CD8-positive, alpha-beta memory T cell (primary cell): ENCODE data around the gene RNF208. TPM values are rescaled to one million over a fixed set of nuclear protein-coding genes. Genes with fewer than 3 reads are reported as not detected.
A peak's percentile ranks its signal among the peaks of the same experiment; 100 is the strongest.

ENCODE experiments used
- CTCF ChIA-PET: fragments of 350-600 bp; sonication (Branson Sonifier 250); formaldehyde crosslinking; loops from one replicate; lab custom pipeline; 2021; ENCODE audit warnings: antibody characterized with exemption; lab: Charles Lee
- POLR2A ChIA-PET: fragments of 350-600 bp; sonication (Branson Sonifier 250); formaldehyde crosslinking; loops from one replicate; lab custom pipeline; 2021; ENCODE audit warnings: antibody characterized with exemption; lab: Charles Lee
- DNase-seq, 5 donors: peaks; one replicate each; pipeline versions ENCODE4 v3.0.0 to v3.0.0-alpha.2; 2020 to 2022; ENCODE audit warnings: mixed read lengths in 1 of 5
- H3K27ac ChIP-seq: one replicate; pipeline ENCODE4 v1.7.0; 2013; ENCODE audit warnings: low read depth, mild to moderate bottlenecking, low read length, moderate library complexity
- H3K27me3 ChIP-seq: 2 replicates; pipeline ENCODE4 v1.7.0; 2013; ENCODE audit warnings: low read length, mild to moderate bottlenecking; ENCODE audit not compliant: insufficient read depth, poor library complexity, severe bottlenecking
- H3K36me3 ChIP-seq: 2 replicates; pipeline ENCODE4 v1.7.0; 2013; ENCODE audit warnings: mild to moderate bottlenecking, low read length, moderate library complexity; ENCODE audit not compliant: insufficient read depth
- H3K4me1 ChIP-seq: 2 replicates; pipeline ENCODE4 v1.7.0; 2013; ENCODE audit warnings: mild to moderate bottlenecking, low read length, moderate library complexity; ENCODE audit not compliant: insufficient read depth
- H3K4me3 ChIP-seq: 2 replicates; pipeline ENCODE4 v1.7.0; 2013; ENCODE audit warnings: mild to moderate bottlenecking, low read length
- H3K9me3 ChIP-seq: 2 replicates; pipeline ENCODE4 v1.7.0; 2013; ENCODE audit warnings: mild to moderate bottlenecking, low read length
- H3K27ac Mint-ChIP-seq, 8 donors: one replicate each; pipeline ENCODE4 v1.8.0; 2020 to 2021; ENCODE audit warnings: mixed read lengths in 8 of 8, mild to moderate bottlenecking in 6 of 8, inconsistent platforms in 3 of 8, moderate library complexity in 3 of 8
- H3K27me3 Mint-ChIP-seq, 2 donors: one replicate each; pipeline ENCODE4 v1.8.0; 2020 to 2021; ENCODE audit warnings: mixed read lengths in 2 of 2, mild to moderate bottlenecking in 1 of 2, moderate library complexity in 1 of 2
- H3K36me3 Mint-ChIP-seq, 3 donors: one replicate each; pipeline ENCODE4 v1.8.0; 2020 to 2021; ENCODE audit warnings: mixed read lengths in 3 of 3, inconsistent platforms in 1 of 3, mild to moderate bottlenecking in 1 of 3
- H3K4me1 Mint-ChIP-seq, 3 donors: one replicate each; pipeline ENCODE4 v1.8.0; 2020 to 2021; ENCODE audit warnings: mixed read lengths in 3 of 3, inconsistent platforms in 1 of 3, mild to moderate bottlenecking in 1 of 3
- H3K4me3 Mint-ChIP-seq, 7 donors: one replicate each; pipeline ENCODE4 v1.8.0; 2020 to 2021; ENCODE audit warnings: mixed read lengths in 7 of 7, mild to moderate bottlenecking in 6 of 7, moderate library complexity in 4 of 7, inconsistent platforms in 2 of 7
- H3K9me3 Mint-ChIP-seq, 5 donors: one replicate each; pipeline ENCODE4 v1.8.0; 2020 to 2022; ENCODE audit warnings: mixed read lengths in 5 of 5, mild to moderate bottlenecking in 3 of 5, moderate library complexity in 2 of 5, inconsistent platforms in 1 of 5
- polyA plus RNA-seq: library from polyadenylated mRNA; unstranded; fragments of 300-500 nt; fragmentation: Illumina TruSeq; gene quantifications from one replicate; pipeline ENCODE4 v1.2.3, GENCODE V29; 2021
- total RNA-seq, 2 experiments: library from RNA; stranded (reverse); gene quantifications; one replicate each; pipeline ENCODE4 v1.2.3, GENCODE V29; 2021

RNF208 gene
- total and polyA plus RNA-seq, 3 experiments from 2014 or later, result 2.7 to 3.3 TPM; not detected in 1

- no peaks in the 10 kb centered on the region for H3K9me3 ChIP-seq
- no peak overlapping the region for H3K4me3 ChIP-seq
- no peaks in the 10 kb centered on the region for H3K36me3 ChIP-seq
- H3K27me3 Mint-ChIP-seq, result no peaks in the 10 kb centered on the region
- CTCF ChIA-PET, result interaction anchor here (0.7 to 1.0 kb wide), 2 partner anchors 14 to 100 kb away, joined by 3 to 4 read pairs; partner anchors contain the start of gene TPRN
- no peak overlapping the region for H3K27ac ChIP-seq
- H3K27me3 ChIP-seq, result no peaks in the 10 kb centered on the region
- no peaks in the 10 kb centered on the region for H3K4me1 Mint-ChIP-seq
- H3K4me1 ChIP-seq, result no peaks in the 10 kb centered on the region
- DNase-seq, result no peak
- H3K36me3 Mint-ChIP-seq, result peaks cover 0 to 8% (median 0%) of the 10 kb centered on the region in 3 donors
- POLR2A ChIA-PET, result no interaction called here
- H3K4me3 Mint-ChIP-seq, result no peak overlapping the region
- H3K27ac Mint-ChIP-seq, result no peak overlapping the region
- H3K9me3 Mint-ChIP-seq, result peaks cover 0 to 1% (median 0%) of the 10 kb centered on the region in 5 donors
Observed at GRCh38 chr9:137215196-137215986, 6.6 kb downstream of the RNF208 start.

GRCh38 chr9:137214620-137215019 lies 7.4 kb downstream of the RNF208 start:
- H3K9me3 Mint-ChIP-seq, result peaks cover 0 to 1% (median 0%) of the 10 kb centered on the region in 5 donors
- H3K4me3 Mint-ChIP-seq, result no peak overlapping the region
- POLR2A ChIA-PET, result no interaction called here
- H3K36me3 Mint-ChIP-seq, result peaks cover 0 to 10% (median 0%) of the 10 kb centered on the region in 3 donors
- no peaks in the 10 kb centered on the region for H3K9me3 ChIP-seq
- DNase-seq, result no peak
- H3K27me3 ChIP-seq, result no peaks in the 10 kb centered on the region
- no peaks in the 10 kb centered on the region for H3K4me1 Mint-ChIP-seq
- H3K27ac Mint-ChIP-seq, result peak overlapping the region in 1 of 8 donors; percentile 47
- no peaks in the 10 kb centered on the region for H3K27me3 Mint-ChIP-seq
- no peaks in the 10 kb centered on the region for H3K4me1 ChIP-seq
- CTCF ChIA-PET, result interaction anchor here (1.0 kb wide), 1 partner anchor 99 kb away, joined by 4 read pairs; no protein-coding TSS in a partner anchor
- H3K4me3 ChIP-seq, result no peak overlapping the region
- no peak overlapping the region for H3K27ac ChIP-seq
- no peaks in the 10 kb centered on the region for H3K36me3 ChIP-seq

- H3K4me1 ChIP-seq, result no peaks in the 10 kb centered on the region
- H3K27ac ChIP-seq, result no peak overlapping the region
- H3K9me3 Mint-ChIP-seq, result no peaks in the 10 kb centered on the region
- no peaks in the 10 kb centered on the region for H3K9me3 ChIP-seq
- peaks cover 0 to 16% (median 0%) of the 10 kb centered on the region in 3 donors for H3K36me3 Mint-ChIP-seq
- DNase-seq, result no peak
- H3K4me3 Mint-ChIP-seq, result no peak overlapping the region
- ChIA-PET CTCF (no interaction called here), POLR2A (no interaction called here)
- no peak overlapping the region for H3K27ac Mint-ChIP-seq
- no peaks in the 10 kb centered on the region for H3K36me3 ChIP-seq
- no peak overlapping the region for H3K4me3 ChIP-seq
- peaks cover 0 to 2% (median 0%) of the 10 kb centered on the region in 3 donors for H3K4me1 Mint-ChIP-seq
- no peaks in the 10 kb centered on the region for H3K27me3 ChIP-seq
- H3K27me3 Mint-ChIP-seq, result no peaks in the 10 kb centered on the region
Observed at GRCh38 chr9:137213160-137214060, 8.6 kb downstream of the RNF208 start.

- H3K27me3 ChIP-seq, result no peaks in the 10 kb centered on the region
- no peak overlapping the region for H3K27ac ChIP-seq
- CTCF ChIA-PET, result no interaction called here
- H3K36me3 ChIP-seq, result no peaks in the 10 kb centered on the region
- Mint-ChIP-seq H3K4me3 (no peak overlapping the region), H3K27me3 (no peaks in the 10 kb centered on the region), H3K9me3 (no peaks in the 10 kb centered on the region), H3K27ac (no peak overlapping the region), H3K36me3 (peaks cover 0 to 18% (median under 1%) of the 10 kb centered on the region in 3 donors), H3K4me1 (peaks cover 2 to 3% (median 2%) of the 10 kb centered on the region in 3 donors)
- H3K4me3 ChIP-seq, result no peak overlapping the region
- no peak for DNase-seq
- H3K9me3 ChIP-seq, result no peaks in the 10 kb centered on the region
- H3K4me1 ChIP-seq, result no peaks in the 10 kb centered on the region
- POLR2A ChIA-PET, result no interaction called here
Observed at GRCh38 chr9:137212520-137212919, 9.5 kb downstream of the RNF208 start.

GRCh38 chr9:137211532-137211931 lies 10.5 kb downstream of the RNF208 start:
- ChIA-PET POLR2A (no interaction called here), CTCF (no interaction called here)
- peak overlapping the region in 1 of 8 donors; percentile 83 for H3K27ac Mint-ChIP-seq
- H3K4me3 Mint-ChIP-seq, result peak overlapping the region in 1 of 7 donors; percentile 30
- Histone ChIP-seq H3K36me3 (peaks cover 5% of the 10 kb centered on the region), H3K9me3 (no peaks in the 10 kb centered on the region), H3K4me3 (no peak overlapping the region), H3K27me3 (no peaks in the 10 kb centered on the region), H3K27ac (no peak overlapping the region), H3K4me1 (peaks cover 7% of the 10 kb centered on the region)
- no peaks in the 10 kb centered on the region for H3K9me3 Mint-ChIP-seq
- DNase-seq, result no peak
- peaks cover 0 to 25% (median 7%) of the 10 kb centered on the region in 3 donors for H3K36me3 Mint-ChIP-seq
- H3K27me3 Mint-ChIP-seq, result peaks cover 0 to 1% of the 10 kb centered on the region in 2 donors
- H3K4me1 Mint-ChIP-seq, result peaks cover 12 to 13% (median 12%) of the 10 kb centered on the region in 3 donors

- peak overlapping the region; percentile 79 to 96 (median 90) for H3K4me3 Mint-ChIP-seq
- ChIA-PET POLR2A (interaction anchor here (1.1 to 2.0 kb wide), 2 partner anchors 17 to 77 kb away, joined by 3 to 7 read pairs; no protein-coding TSS in a partner anchor), CTCF (interaction anchor here (1.2 to 1.4 kb wide), 2 partner anchors 20 to 30 kb away, joined by 3 to 4 read pairs; partner anchors contain the start of gene RNF224)
Observed at GRCh38 chr9:137206602-137207001, 15.4 kb downstream of the RNF208 start.

GRCh38 chr9:137205126-137206069 lies 16.6 kb downstream of the RNF208 start, which contains the start of the genes NDOR1 and TMEM203:
Gene NDOR1, plus strand, starts transcription at chr9:137205700. Its CDS starts 78 bp downstream, at chr9:137205778.
Gene TMEM203, minus strand, starts transcription at chr9:137205648. Its CDS starts 234 bp downstream, at chr9:137205414.
- peak; percentile 87 to 95 (median 92) for DNase-seq
- Mint-ChIP-seq H3K27ac (peak within 1 kb of the TSS; percentile 88 to 96 (median 95)), H3K4me3 (peak within 1 kb of the TSS; percentile 89 to 96 (median 91)), H3K36me3 (peaks cover 0 to 21% (median 7%) of the 10 kb centered on the region in 3 donors), H3K4me1 (peaks cover 38 to 54% (median 41%) of the 10 kb centered on the region in 3 donors), H3K9me3 (no peaks in the 10 kb centered on the region), H3K27me3 (peaks cover 0 to 1% of the 10 kb centered on the region in 2 donors)
- Histone ChIP-seq H3K4me3 (peak within 1 kb of the TSS; percentile 97), H3K36me3 (peaks cover 5% of the 10 kb centered on the region), H3K9me3 (no peaks in the 10 kb centered on the region), H3K27me3 (no peaks in the 10 kb centered on the region), H3K27ac (peak within 1 kb of the TSS; percentile 85), H3K4me1 (peaks cover 40% of the 10 kb centered on the region)
- ChIA-PET POLR2A (interaction anchor here (0.9 to 2.8 kb wide), 5 partner anchors 16 to 110 kb away, joined by 3 to 11 read pairs (median 3); partner anchors contain the start of gene TUBB4B), CTCF (interaction anchor here (1.1 to 1.9 kb wide), 3 partner anchors 16 to 159 kb away, joined by 3 to 6 read pairs (median 3); partner anchors contain the start of gene SSNA1)

More at GRCh38 chr9:137206602-137207001, 15.4 kb downstream of the RNF208 start:
- H3K27ac ChIP-seq, result peak overlapping the region; percentile 7
- no peaks in the 10 kb centered on the region for H3K9me3 ChIP-seq
- Mint-ChIP-seq H3K4me1 (peaks cover 34 to 47% (median 38%) of the 10 kb centered on the region in 3 donors), H3K27me3 (peaks cover 0 to 1% of the 10 kb centered on the region in 2 donors), H3K36me3 (peaks cover 0 to 21% (median 7%) of the 10 kb centered on the region in 3 donors), H3K9me3 (no peaks in the 10 kb centered on the region), H3K27ac (peak overlapping the region; percentile 85 to 96 (median 92))
- no peaks in the 10 kb centered on the region for H3K27me3 ChIP-seq
- peak overlapping the region; percentile 97 for H3K4me3 ChIP-seq
- peaks cover 34% of the 10 kb centered on the region for H3K4me1 ChIP-seq
- no peak for DNase-seq
- peaks cover 5% of the 10 kb centered on the region for H3K36me3 ChIP-seq
